NCI-H748 (cell line): ENCODE results near the gene SAFB.

Source experiments
- DNase-seq: peaks from one replicate; lab custom pipeline; 2025; ENCODE audit not compliant: unreplicated experiment; lab: John Stamatoyannopoulos, UW

Gene SAFB

GRCh38 chr19:5622465-5623396 lies at the start of gene SAFB, which contains the start of gene SAFB2:
TSS of gene SAFB (plus strand) at chr19:5623083. CDS start at chr19:5623206, 123 bp downstream.
TSS of gene SAFB2 (minus strand) at chr19:5622776. CDS start at chr19:5622715, 61 bp downstream.
- peak; percentile 99 for DNase-seq

GRCh38 chr19:5575590-5575989 lies 47.3 kb upstream of the SAFB start:
- DNase-seq: no peak

- peak; percentile 54 for DNase-seq
These were observed 44.6 kb upstream of the SAFB start for GRCh38 chr19:5578097-5578846.

- no peak for DNase-seq
These were observed 43.6 kb upstream of the SAFB start for GRCh38 chr19:5579286-5579685.

GRCh38 chr19:5579697-5580096 lies 43.2 kb upstream of the SAFB start:
- DNase-seq: no peak

- DNase-seq: peak; percentile 29
These were observed 42.7 kb upstream of the SAFB start for GRCh38 chr19:5580161-5580571.

GRCh38 chr19:5585461-5586299 lies 37.2 kb upstream of the SAFB start:
- no peak for DNase-seq

GRCh38 chr19:5586300-5587070 lies 36.4 kb upstream of the SAFB start:
- DNase-seq: no peak

- DNase-seq: no peak
These were observed 35.8 kb upstream of the SAFB start for GRCh38 chr19:5587071-5587455.

- peak; percentile 38 for DNase-seq
These were observed 35.2 kb upstream of the SAFB start for GRCh38 chr19:5587661-5588060.

- DNase-seq: no peak
These were observed 34.4 kb upstream of the SAFB start for GRCh38 chr19:5588441-5588840.

GRCh38 chr19:5588906-5589676 lies 33.8 kb upstream of the SAFB start:
- no peak for DNase-seq

GRCh38 chr19:5590151-5590864 lies 32.6 kb upstream of the SAFB start:
- no peak for DNase-seq

GRCh38 chr19:5590865-5591154 lies 32.1 kb upstream of the SAFB start:
- no peak for DNase-seq

- no peak for DNase-seq
These were observed 31.4 kb upstream of the SAFB start for GRCh38 chr19:5591476-5591875.

GRCh38 chr19:5592531-5593342 lies 30.1 kb upstream of the SAFB start:
- no peak for DNase-seq

- DNase-seq: no peak
These were observed 29.3 kb upstream of the SAFB start for GRCh38 chr19:5593343-5594255.
